ENCODE measurements around the gene FERMT3.

The FERMT3 gene

GRCh38 chr11:64230171-64230984, 23.9 kb downstream of the FERMT3 start, which contains the start of gene DNAJC4:
TSS of gene DNAJC4 (plus strand) at chr11:64230548. CDS start at chr11:64230855, 307 bp downstream.
- TF ChIP-seq CTCF (IDR thresholded peaks at IDR 0.05): no peak

GRCh38 chr11:64230985-64231365, 24.5 kb downstream of the FERMT3 start:
- no peak for TF ChIP-seq CTCF (IDR thresholded peaks at IDR 0.05)

GRCh38 chr11:64231546-64231945, 25.0 kb downstream of the FERMT3 start:
- no peak for TF ChIP-seq CTCF (IDR thresholded peaks at IDR 0.05)

- TF ChIP-seq CTCF (IDR thresholded peaks at IDR 0.05): no peak
Measured at GRCh38 chr11:64232182-64232966, 25.9 kb downstream of the FERMT3 start.

- no peak for TF ChIP-seq CTCF (IDR thresholded peaks at IDR 0.05)
Measured at GRCh38 chr11:64232967-64233315, 26.4 kb downstream of the FERMT3 start.

GRCh38 chr11:64233913-64234586, 27.5 kb downstream of the FERMT3 start, which contains the start of gene VEGFB:
TSS of gene VEGFB (plus strand) at chr11:64234584. CDS start at chr11:64234834, 250 bp downstream.
- no peak for TF ChIP-seq CTCF (IDR thresholded peaks at IDR 0.05)

GRCh38 chr11:64234647-64235379, 28.3 kb downstream of the FERMT3 start:
- TF ChIP-seq CTCF (IDR thresholded peaks at IDR 0.05): no peak

Measured in LNCAP (cell line).